HCT116 (cell line): Measurements from ENCODE around the gene LRRK1. TPM values are rescaled to one million over a fixed set of nuclear protein-coding genes. Genes with fewer than 3 reads are reported as not detected.

Experiments
- ATAC-seq: fragments of 200-7000 bp; cut with Tn5 transposase; 2 replicates; pipeline ENCODE4 v1.9.1; 2020; ENCODE audit warnings: mild to moderate bottlenecking, moderate library complexity
- BruUV-seq: library from RNA; stranded (reverse); fragments of 400-500 nt; replicated peaks from 2 replicates; lab custom pipeline; 2021; lab: Mats Ljungman, UMichigan
- CTCF ChIA-PET: fragments of 300-600 bp; sonication (Branson Sonifier 250); formaldehyde crosslinking; loops from one replicate; lab custom pipeline; 2021; ENCODE audit warnings: antibody characterized with exemption; lab: Charles Lee
- POLR2A ChIA-PET: fragments of 300-600, 350-600 bp; sonication (Branson Sonifier 250); formaldehyde crosslinking; loops from one replicate; lab custom pipeline; 2021; ENCODE audit warnings: antibody characterized with exemption; lab: Charles Lee
- RAD21 ChIA-PET, 2 experiments: fragments of 300-600 bp; sonication (Branson Sonifier 250); formaldehyde crosslinking; loops; one replicate each; lab custom pipeline; 2023; ENCODE audit warnings: low total read pairs in 2 of 2; ENCODE audit not compliant: uncharacterized antibody in 2 of 2, unreplicated experiment in 2 of 2, low non-redundant PET in 1 of 2; lab: Charles Lee
- DNase-seq: peaks from one replicate; pipeline ENCODE4 v3.0.0-alpha.2; 2010; ENCODE audit warnings: low read depth, low spot score
- H2AFZ ChIP-seq: fragments of 200-600 bp; shearing (Covaris generic), sonication (generic); 2 replicates; pipeline ENCODE4 v1.6.1; 2017; ENCODE audit warnings: low read depth, mixed run types, mixed read lengths, antibody characterized with exemption, low read length; ENCODE audit not compliant: poor library complexity, severe bottlenecking
- H3K27ac ChIP-seq: 2 replicates; pipeline ENCODE4 v1.5.1; 2012; ENCODE audit warnings: low read depth, low read length
- H3K27me3 ChIP-seq: fragments of 200-600 bp; sonication (generic); 2 replicates; pipeline ENCODE4 v1.6.1; 2016; ENCODE audit warnings: mixed run types, low read length, mixed read lengths; ENCODE audit not compliant: insufficient read depth
- H3K36me3 ChIP-seq, 2 experiments: fragments of 200-500 bp in 1 of 2; fragments of 200-600 bp in 1 of 2; sonication (Bioruptor generic) in 1 of 2; sonication (generic) in 1 of 2; 2 replicates each; pipeline versions ENCODE4 v1.5.1 to v1.6.1; 2014 to 2016; ENCODE audit warnings: low read length in 2 of 2, inconsistent platforms in 1 of 2, mixed read lengths in 1 of 2, mixed run types in 1 of 2; ENCODE audit not compliant: insufficient read depth in 2 of 2, control insufficient read depth in 1 of 2
- H3K4me1 ChIP-seq, 2 experiments: fragments of 200-600 bp in 1 of 2; sonication (generic) in 1 of 2; 2 replicates each; pipeline versions ENCODE4 v1.5.1 to v1.6.1; 2012 to 2017; ENCODE audit warnings: low read length in 2 of 2, inconsistent platforms in 1 of 2, mild to moderate bottlenecking in 1 of 2, mixed read lengths in 1 of 2, mixed run types in 1 of 2, moderate library complexity in 1 of 2; ENCODE audit not compliant: insufficient read depth in 2 of 2, control insufficient read depth in 1 of 2
- H3K4me2 ChIP-seq: fragments of 200-600 bp; sonication (generic); 2 replicates; pipeline ENCODE4 v1.6.1; 2017; ENCODE audit warnings: mixed run types, low read length, mixed read lengths
- H3K4me3 ChIP-seq, 2 experiments: fragments of 200-600 bp in 1 of 2; sonication (generic) in 1 of 2; replicated peaks in 1 of 2; 2 replicates each; pipeline ENCODE4 v1.5.1; 2011 to 2016; ENCODE audit warnings: low read length in 2 of 2, control low read depth in 1 of 2, low read depth in 1 of 2, mild to moderate bottlenecking in 1 of 2, mixed read lengths in 1 of 2, mixed run types in 1 of 2
- H3K79me2 ChIP-seq: fragments of 200-600 bp; sonication (generic); 2 replicates; pipeline ENCODE4 v1.6.1; 2017; ENCODE audit warnings: mild to moderate bottlenecking, mixed run types, low read length, moderate library complexity, mixed read lengths; ENCODE audit not compliant: insufficient read depth
- H3K9ac ChIP-seq: fragments of 200-600 bp; sonication (generic); 2 replicates; pipeline ENCODE4 v1.6.1; 2016; ENCODE audit warnings: low read length, mixed read lengths
- H3K9me2 ChIP-seq: fragments of 200-600 bp; sonication (generic), shearing (Covaris generic); 2 replicates; pipeline ENCODE4 v1.6.1; 2017; ENCODE audit warnings: mixed run types, mild to moderate bottlenecking, moderate library complexity; ENCODE audit not compliant: insufficient read depth
- H3K9me3 ChIP-seq, 2 experiments: fragments of 200-500 bp in 1 of 2; fragments of 200-600 bp in 1 of 2; sonication (Bioruptor generic) in 1 of 2; sonication (generic) in 1 of 2; 2 replicates each; pipeline ENCODE4 v1.6.1; 2014 to 2017; ENCODE audit warnings: low read length in 2 of 2, mixed read lengths in 2 of 2, inconsistent platforms in 1 of 2, low read depth in 1 of 2, mild to moderate bottlenecking in 1 of 2, mixed run types in 1 of 2, moderate library complexity in 1 of 2; ENCODE audit not compliant: control insufficient read depth in 1 of 2, insufficient read depth in 1 of 2
- H4K20me1 ChIP-seq: fragments of 200-600 bp; sonication (generic), shearing (Covaris generic); 2 replicates; pipeline ENCODE4 v1.6.1; 2017; ENCODE audit warnings: mixed run types, mild to moderate bottlenecking, moderate library complexity; ENCODE audit not compliant: insufficient read depth
- ATF3 ChIP-seq: IDR thresholded peaks from 2 replicates; pipeline ENCODE4 v1.6.1; 2012
- CTCF ChIP-seq, 3 experiments: fragments of 200-600 bp in 1 of 3; sonication (generic) in 1 of 3; IDR thresholded peaks in 2 of 3; conservative IDR thresholded peaks in 1 of 3; 2 replicates each; pipeline ENCODE4 v1.5.1; 2012 to 2017; ENCODE audit warnings: low read depth in 2 of 3, low read length in 2 of 3, antibody characterized with exemption in 1 of 3, borderline replicate concordance in 1 of 3, control low read depth in 1 of 3, mild to moderate bottlenecking in 1 of 3, mixed read lengths in 1 of 3, mixed run types in 1 of 3, moderate library complexity in 1 of 3; ENCODE audit not compliant: insufficient read depth in 1 of 3
- EGR1 ChIP-seq: IDR thresholded peaks from 2 replicates; pipeline ENCODE4 v1.6.1; 2012; ENCODE audit warnings: low read depth
- FOSL1 ChIP-seq: IDR thresholded peaks from 2 replicates; pipeline ENCODE4 v1.6.1; 2012; ENCODE audit warnings: low read depth
- JUND ChIP-seq: IDR thresholded peaks from 2 replicates; pipeline ENCODE4 v1.6.1; 2012
- MAX ChIP-seq: IDR thresholded peaks from 2 replicates; pipeline ENCODE4 v1.6.1; 2012
- POLR2A ChIP-seq: IDR thresholded peaks from 2 replicates; pipeline ENCODE4 v1.7.0; 2011; ENCODE audit warnings: borderline replicate concordance; ENCODE audit not compliant: insufficient read depth, insufficient read length; ENCODE audit errors: extremely low read depth
- REST ChIP-seq: IDR thresholded peaks from 2 replicates; pipeline ENCODE4 v1.6.1; 2012; ENCODE audit warnings: low read depth
- SIN3A ChIP-seq: IDR thresholded peaks from 2 replicates; pipeline ENCODE4 v1.6.1; 2012; ENCODE audit warnings: low read depth
- SP1 ChIP-seq: IDR thresholded peaks from 2 replicates; pipeline ENCODE4 v1.6.1; 2012; ENCODE audit warnings: low read depth
- ZFX ChIP-seq: fragments of 450-650 bp; IDR thresholded peaks from 2 replicates; pipeline ENCODE4 v1.6.1; 2017
- ZNF274 ChIP-seq: fragments of 200-500 bp; sonication (Bioruptor generic); IDR thresholded peaks from 2 replicates; pipeline ENCODE4 v1.6.1; 2014; ENCODE audit warnings: mild to moderate bottlenecking, low read depth, low read length, inconsistent platforms
- intact Hi-C: fragments of 100-400 bp; cut with micrococcal nuclease; formaldehyde crosslinking; loops from 2 replicates; pipeline ENCODE4 v1.10.0; 2022
- total RNA-seq: library from RNA; stranded (reverse); gene quantifications from one replicate; pipeline ENCODE4 v1.2.1, GENCODE V29; 2021; ENCODE audit not compliant: unreplicated experiment

LRRK1 gene
- total RNA-seq, 1 experiment from 2014 or later: 21.6 TPM

GRCh38 chr15:100988857-100989256, 69.7 kb downstream of the LRRK1 start:
- Histone ChIP-seq H3K27ac (no peak overlapping the region), H3K9ac (no peak overlapping the region), H3K9me3 (no peaks in the 10 kb centered on the region)
- ATAC-seq (no peak), DNase-seq (no peak)
- no peak for TF ChIP-seq SP1
- TF ChIP-seq REST: no peak
- TF ChIP-seq JUND: no peak
- no peak for TF ChIP-seq ZNF274
- TF ChIP-seq MAX: no peak
- no peak for TF ChIP-seq CTCF (IDR thresholded peaks at IDR 0.05 in 2 of 3, conservative IDR thresholded peaks at IDR 0.05 in 1 of 3; ENCODE audit: borderline replicate concordance in 1 of 3, insufficient read depth in 1 of 3, low read depth in 2 of 3, low read length in 2 of 3)
- no peak for TF ChIP-seq ZFX
- no peak for TF ChIP-seq POLR2A
- no peak for TF ChIP-seq EGR1
- no peak for TF ChIP-seq ATF3
- TF ChIP-seq FOSL1: no peak
- TF ChIP-seq SIN3A: no peak
- TF ChIP-seq, all 23 proteins: peak for 0
- H3K36me3 ChIP-seq: 0 out of 4 replicates have a peak, but pooled peaks cover 0 to 5% of the 10 kb centered on the region in 2 experiments
- no peak overlapping the region for H3K4me2 ChIP-seq
- CTCF ChIA-PET: no interaction called here
- BruUV-seq: no TSS peak
- intact Hi-C loops: no loop called here
- no peaks in the 10 kb centered on the region for H3K27me3 ChIP-seq
- no peak overlapping the region for H3K4me3 ChIP-seq
- no peaks in the 10 kb centered on the region for H4K20me1 ChIP-seq
- H3K4me1 ChIP-seq: no peaks in the 10 kb centered on the region
- H3K79me2 ChIP-seq: no peaks in the 10 kb centered on the region
- RAD21 ChIA-PET: no interaction called here
- H3K9me2 ChIP-seq: no peaks in the 10 kb centered on the region
- H2AFZ ChIP-seq: no peak overlapping the region
- POLR2A ChIA-PET: no interaction called here
